ENCODE results near the gene RPL18A.

- TF ChIP-seq, protein P1, sequence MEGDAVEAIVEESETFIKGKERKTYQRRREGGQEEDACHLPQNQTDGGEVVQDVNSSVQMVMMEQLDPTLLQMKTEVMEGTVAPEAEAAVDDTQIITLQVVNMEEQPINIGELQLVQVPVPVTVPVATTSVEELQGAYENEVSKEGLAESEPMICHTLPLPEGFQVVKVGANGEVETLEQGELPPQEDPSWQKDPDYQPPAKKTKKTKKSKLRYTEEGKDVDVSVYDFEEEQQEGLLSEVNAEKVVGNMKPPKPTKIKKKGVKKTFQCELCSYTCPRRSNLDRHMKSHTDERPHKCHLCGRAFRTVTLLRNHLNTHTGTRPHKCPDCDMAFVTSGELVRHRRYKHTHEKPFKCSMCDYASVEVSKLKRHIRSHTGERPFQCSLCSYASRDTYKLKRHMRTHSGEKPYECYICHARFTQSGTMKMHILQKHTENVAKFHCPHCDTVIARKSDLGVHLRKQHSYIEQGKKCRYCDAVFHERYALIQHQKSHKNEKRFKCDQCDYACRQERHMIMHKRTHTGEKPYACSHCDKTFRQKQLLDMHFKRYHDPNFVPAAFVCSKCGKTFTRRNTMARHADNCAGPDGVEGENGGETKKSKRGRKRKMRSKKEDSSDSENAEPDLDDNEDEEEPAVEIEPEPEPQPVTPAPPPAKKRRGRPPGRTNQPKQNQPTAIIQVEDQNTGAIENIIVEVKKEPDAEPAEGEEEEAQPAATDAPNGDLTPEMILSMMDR (IDR thresholded peaks at IDR 0.05) = no peak
- TF ChIP-seq POLR2AphosphoS5 (IDR thresholded peaks at IDR 0.05; ENCODE audit: low read depth, low read length) (no peak), REST (IDR thresholded peaks at IDR 0.05; ENCODE audit: insufficient read depth in 1 of 2, low read depth in 2 of 2, low read length in 1 of 2) (no peak), TCF7L2 (IDR thresholded peaks at IDR 0.05; ENCODE audit: low read depth, low read length) (no peak), SIN3A (IDR thresholded peaks at IDR 0.05; ENCODE audit: borderline replicate concordance, insufficient read depth, low read depth, low read length) (no peak)
These were observed 47.6 kb upstream of the RPL18A start for GRCh38 chr19:17812099-17812498.

Data from Panc1 (cell line).